HG03558 (cell line): Measurements from ENCODE around the gene COA8.

Experiments used
- ATAC-seq: cut with Tn5 transposase; IDR thresholded peaks from one replicate; pipeline ENCODE4 v1.9.1; 2021; ENCODE audit warnings: moderate number of reproducible peaks; ENCODE audit not compliant: unreplicated experiment; ENCODE audit errors: extremely low read depth

Gene COA8

GRCh38 chr14:103562429-103563225, at the start of gene COA8, which contains the start of gene BAG5:
TSS of gene COA8 (plus strand) at chr14:103562960. CDS start at chr14:103563002, 42 bp downstream.
TSS of gene BAG5 (minus strand) at chr14:103562657. CDS start at chr14:103561164, 1,493 bp downstream.
- ATAC-seq, result peak; percentile 62

GRCh38 chr14:103514596-103515421, 48.0 kb upstream of the COA8 start:
- no peak for ATAC-seq

- no peak for ATAC-seq
These were observed 46.2 kb upstream of the COA8 start for GRCh38 chr14:103516426-103517173.

GRCh38 chr14:103517174-103517566, 45.6 kb upstream of the COA8 start:
- no peak for ATAC-seq

GRCh38 chr14:103517721-103518421, 44.9 kb upstream of the COA8 start:
- ATAC-seq, result no peak

GRCh38 chr14:103518422-103519042, 44.2 kb upstream of the COA8 start:
- ATAC-seq, result no peak

- ATAC-seq, result no peak
These were observed 43.5 kb upstream of the COA8 start for GRCh38 chr14:103519043-103519836.

- no peak for ATAC-seq
These were observed 42.9 kb upstream of the COA8 start for GRCh38 chr14:103519837-103520212.

- no peak for ATAC-seq
These were observed 42.5 kb upstream of the COA8 start for GRCh38 chr14:103520269-103520656.

GRCh38 chr14:103520657-103521437, 41.9 kb upstream of the COA8 start:
- no peak for ATAC-seq

GRCh38 chr14:103521438-103521950, 41.3 kb upstream of the COA8 start:
- no peak for ATAC-seq

GRCh38 chr14:103521951-103522563, 40.7 kb upstream of the COA8 start:
- ATAC-seq, result no peak

- no peak for ATAC-seq
These were observed 39.8 kb upstream of the COA8 start, which contains the start of gene CKB for GRCh38 chr14:103522649-103523574. TSS of gene CKB (minus strand) at chr14:103522830. CDS start at chr14:103522493, 337 bp downstream.

GRCh38 chr14:103523575-103523954, 39.2 kb upstream of the COA8 start:
- no peak for ATAC-seq

- no peak for ATAC-seq
These were observed 38.5 kb upstream of the COA8 start for GRCh38 chr14:103524002-103524935.
